Activated T-cell treated with anti-CD3 and anti-CD28 coated beads, Interleukin-2, amount 50 U/mL, for 24 hours (primary cell): ENCODE data around the gene LCN2.
"Not testable (repeated sequence)": the region's sequence is repeated elsewhere in the genome, so short reads cannot be mapped to it uniquely, and the experiment has no call there.

Experiments
- DNase-seq: peaks from one replicate; pipeline ENCODE4 v3.0.0-alpha.2; 2020
- H3K27ac Mint-ChIP-seq: 2 replicates; pipeline ENCODE4 v1.8.0; 2020; ENCODE audit warnings: mild to moderate bottlenecking, mixed read lengths
- H3K27me3 Mint-ChIP-seq: 2 replicates; pipeline ENCODE4 v1.8.0; 2020; ENCODE audit warnings: mixed read lengths
- H3K36me3 Mint-ChIP-seq: 2 replicates; pipeline ENCODE4 v1.8.0; 2020; ENCODE audit warnings: low read depth, mixed read lengths
- H3K4me1 Mint-ChIP-seq: 2 replicates; pipeline ENCODE4 v1.8.0; 2020; ENCODE audit warnings: low read depth, mixed read lengths
- H3K4me3 Mint-ChIP-seq: 2 replicates; pipeline ENCODE4 v1.8.0; 2020; ENCODE audit warnings: mild to moderate bottlenecking, moderate library complexity, mixed read lengths
- H3K9me3 Mint-ChIP-seq: 2 replicates; pipeline ENCODE4 v1.8.0; 2020; ENCODE audit warnings: mixed read lengths

The LCN2 gene

DNA sequence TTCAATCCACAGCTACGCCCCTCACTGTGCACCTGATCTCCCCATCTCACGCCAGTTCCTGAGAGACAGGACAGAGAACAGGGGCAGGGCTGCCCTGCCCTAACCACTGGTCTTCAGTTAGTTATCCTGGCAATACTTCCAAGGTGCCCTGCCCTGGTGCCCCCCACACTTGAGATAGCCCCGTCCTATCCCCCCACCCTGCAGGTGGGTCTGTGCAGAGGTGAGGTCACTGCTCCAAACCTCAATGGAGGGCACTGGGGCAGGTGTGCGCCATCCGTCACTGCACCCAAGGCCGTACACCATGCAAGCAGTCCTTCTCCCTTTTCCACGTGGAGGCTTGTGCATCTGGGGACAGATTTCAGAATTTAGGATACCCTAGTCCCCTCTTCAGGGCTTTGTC lies 18.6 kb upstream of the LCN2 start:
- peaks cover 20% of the 10 kb centered on the region for H3K4me1 Mint-ChIP-seq
- H3K27ac Mint-ChIP-seq, H3K4me3 Mint-ChIP-seq, DNase-seq, H3K27me3 Mint-ChIP-seq, H3K9me3 Mint-ChIP-seq: not testable (repeated sequence)
- H3K36me3 Mint-ChIP-seq, result peaks cover 14% of the 10 kb centered on the region

DNA sequence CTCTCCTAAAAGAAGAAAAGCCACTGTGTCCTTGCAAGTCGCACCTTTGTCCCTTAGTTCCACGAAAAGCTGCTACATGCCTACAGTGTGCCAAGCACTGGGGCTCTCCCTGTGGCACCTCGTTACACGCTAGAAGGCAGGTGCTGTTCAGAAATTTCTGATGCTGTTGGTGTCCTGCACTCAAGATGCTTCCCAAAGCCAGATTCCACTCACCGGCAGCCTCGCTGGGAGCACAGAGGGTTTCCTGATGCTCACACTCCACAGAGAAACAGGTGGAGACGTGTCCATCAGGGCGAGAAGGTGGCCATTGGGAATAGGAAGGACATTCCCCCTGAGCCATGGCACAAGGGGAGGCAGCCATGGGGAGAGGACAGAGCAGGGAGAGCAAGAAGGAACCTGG lies 17.9 kb upstream of the LCN2 start:
- H3K36me3 Mint-ChIP-seq, H3K27me3 Mint-ChIP-seq, H3K9me3 Mint-ChIP-seq, H3K4me3 Mint-ChIP-seq, H3K27ac Mint-ChIP-seq, DNase-seq: not testable (repeated sequence)
- peaks cover 17% of the 10 kb centered on the region for H3K4me1 Mint-ChIP-seq

DNA sequence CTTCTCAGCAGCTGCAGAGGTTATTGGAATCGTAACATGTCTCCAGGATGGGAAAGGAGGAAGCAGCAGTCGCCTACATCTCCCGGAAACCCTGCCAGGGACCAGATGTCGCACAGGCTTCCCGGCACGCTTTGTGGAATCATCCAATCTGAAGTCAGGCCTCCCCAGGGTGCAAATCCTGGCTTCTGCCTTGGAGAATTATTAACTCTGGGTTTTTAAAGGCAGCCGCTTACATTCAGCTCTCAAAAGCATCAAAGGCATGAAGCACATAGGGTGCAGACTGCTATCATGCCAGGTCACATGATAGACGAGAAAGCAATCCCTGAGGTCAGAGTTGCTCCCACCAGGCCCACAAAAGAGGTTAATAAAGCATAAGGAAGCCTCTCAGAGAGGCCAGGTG lies 17.1 kb upstream of the LCN2 start:
- H3K27ac Mint-ChIP-seq, H3K36me3 Mint-ChIP-seq, H3K4me3 Mint-ChIP-seq, H3K9me3 Mint-ChIP-seq, H3K27me3 Mint-ChIP-seq, DNase-seq: not testable (repeated sequence)
- H3K4me1 Mint-ChIP-seq, result peaks cover 15% of the 10 kb centered on the region

DNA sequence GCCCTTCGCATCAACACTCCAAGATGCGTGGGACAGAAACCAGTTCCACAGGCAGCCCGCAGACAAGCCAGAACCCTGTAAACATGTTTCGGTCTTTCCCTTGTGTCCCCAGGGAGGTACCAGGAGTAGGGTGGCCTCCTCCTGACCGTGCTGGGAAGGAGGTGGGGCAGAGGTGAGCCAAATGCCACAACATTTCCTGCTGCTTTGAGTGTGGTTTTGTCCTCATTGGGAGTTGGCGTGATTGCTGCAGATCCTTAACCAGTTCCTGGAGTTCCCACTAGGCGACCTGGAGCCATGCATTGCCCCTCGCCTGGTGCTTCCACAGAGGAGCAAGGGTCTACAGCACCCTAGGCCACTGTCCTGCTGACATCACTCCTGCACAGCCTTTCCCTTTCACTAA lies 13.7 kb upstream of the LCN2 start:
- not testable (repeated sequence) for DNase-seq, H3K27me3 Mint-ChIP-seq

DNA sequence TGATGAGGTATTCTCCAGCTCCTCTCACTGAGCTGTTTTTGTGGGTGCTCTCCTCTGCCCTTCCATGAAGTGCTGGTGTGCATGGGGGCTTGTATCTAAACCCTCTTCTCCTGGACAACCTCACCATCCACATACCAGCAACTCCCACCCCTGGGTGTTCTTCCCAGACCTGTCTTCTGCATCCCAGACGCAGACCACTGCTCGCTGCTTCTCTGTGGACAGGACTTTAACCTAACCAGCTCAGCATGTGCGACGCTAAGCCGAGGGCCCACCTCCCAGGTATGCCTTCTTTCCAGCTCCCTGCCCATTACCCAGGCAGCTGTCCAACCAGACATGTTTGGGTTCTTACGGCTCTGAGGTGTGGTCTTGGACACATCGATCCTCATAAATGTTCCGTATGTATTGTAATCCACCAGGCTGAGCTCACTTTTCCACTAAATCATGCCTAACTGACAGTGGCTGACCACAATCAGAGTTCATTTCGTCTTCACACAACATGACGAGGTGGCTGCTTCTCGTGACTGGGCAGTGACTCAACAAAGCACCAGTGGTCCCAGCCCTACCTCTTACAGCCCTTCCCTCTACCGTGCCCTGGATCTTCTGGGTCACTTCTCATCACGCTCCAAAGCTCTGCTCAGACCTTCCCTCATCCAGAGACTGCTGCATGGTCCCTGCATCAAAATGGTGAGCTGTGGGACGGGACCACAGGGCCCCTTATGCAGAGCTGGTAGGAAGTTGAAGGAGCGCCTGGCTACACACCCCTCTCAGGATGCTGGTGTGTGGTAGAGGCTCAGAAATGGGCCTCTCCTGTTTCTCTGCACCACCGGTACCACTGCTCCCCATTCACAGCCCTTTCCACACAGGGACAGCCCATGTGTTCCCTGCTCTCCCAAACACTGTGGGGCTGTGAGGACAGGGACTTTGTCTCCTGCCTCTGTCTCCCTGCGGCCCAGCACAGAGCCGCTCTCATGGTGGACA lies 12.1 kb upstream of the LCN2 start:
- Mint-ChIP-seq H3K4me1 (peaks cover 6% of the 10 kb centered on the region), H3K36me3 (no peaks in the 10 kb centered on the region), H3K9me3 (no peaks in the 10 kb centered on the region), H3K27me3 (peaks cover 4% of the 10 kb centered on the region), H3K4me3 (no peak overlapping the region), H3K27ac (no peak overlapping the region)
- no peak for DNase-seq

More for the DNA sequence above, 13.7 kb upstream of the LCN2 start:
- not testable (repeated sequence) for H3K36me3 Mint-ChIP-seq, H3K4me3 Mint-ChIP-seq, H3K9me3 Mint-ChIP-seq, H3K4me1 Mint-ChIP-seq, H3K27ac Mint-ChIP-seq

DNA sequence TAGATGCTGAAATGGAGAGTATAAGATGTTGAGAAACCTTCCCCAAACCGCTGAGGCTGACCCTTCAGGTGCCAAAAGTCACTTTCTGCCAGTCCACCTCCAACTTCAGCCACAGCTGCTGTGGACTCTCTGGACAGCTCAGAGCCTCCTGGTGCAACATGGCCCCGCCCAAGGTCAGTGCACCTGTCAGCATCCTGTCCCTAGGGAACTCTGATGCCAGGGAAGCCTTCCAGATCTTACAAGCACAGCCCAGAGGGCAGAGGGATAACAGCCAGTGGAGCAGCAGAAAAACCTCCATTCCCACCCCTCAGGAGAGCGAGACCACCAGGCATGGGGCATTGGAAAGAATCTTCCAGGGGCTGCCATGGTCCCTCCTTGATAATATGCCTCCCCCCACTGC lies 11.3 kb upstream of the LCN2 start:
- no peaks in the 10 kb centered on the region for H3K9me3 Mint-ChIP-seq
- no peaks in the 10 kb centered on the region for H3K36me3 Mint-ChIP-seq

DNA sequence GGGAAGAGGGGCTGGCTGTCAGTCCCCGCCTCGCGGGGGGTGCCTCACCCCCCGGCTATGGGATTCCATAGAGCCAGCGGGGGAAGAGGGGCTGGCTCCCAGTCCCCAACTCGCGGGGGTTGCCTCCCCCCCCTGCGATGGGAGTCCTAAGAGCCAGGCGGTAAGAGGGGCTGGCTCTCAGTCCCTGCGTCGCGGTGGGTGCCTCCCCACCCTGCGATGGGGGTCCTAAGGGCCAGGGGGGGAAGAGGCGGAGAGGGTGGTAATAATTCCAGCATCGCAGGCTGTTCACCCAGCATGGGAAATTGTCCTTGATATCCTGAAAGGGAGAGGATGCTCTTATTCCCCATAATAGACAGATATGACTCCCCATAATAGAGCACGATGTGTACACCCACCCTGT lies 9.6 kb upstream of the LCN2 start:
- no peak for DNase-seq
- H3K4me1 Mint-ChIP-seq, result peaks cover 14% of the 10 kb centered on the region
- no peak overlapping the region for H3K4me3 Mint-ChIP-seq
- no peaks in the 10 kb centered on the region for H3K27me3 Mint-ChIP-seq
- no peaks in the 10 kb centered on the region for H3K36me3 Mint-ChIP-seq
- no peak overlapping the region for H3K27ac Mint-ChIP-seq
- H3K9me3 Mint-ChIP-seq, result no peaks in the 10 kb centered on the region

More for the DNA sequence above, 11.3 kb upstream of the LCN2 start:
- H3K4me3 Mint-ChIP-seq, result no peak overlapping the region
- H3K27me3 Mint-ChIP-seq, result no peaks in the 10 kb centered on the region
- no peak overlapping the region for H3K27ac Mint-ChIP-seq
- DNase-seq, result no peak
- H3K4me1 Mint-ChIP-seq, result peaks cover 12% of the 10 kb centered on the region

DNA sequence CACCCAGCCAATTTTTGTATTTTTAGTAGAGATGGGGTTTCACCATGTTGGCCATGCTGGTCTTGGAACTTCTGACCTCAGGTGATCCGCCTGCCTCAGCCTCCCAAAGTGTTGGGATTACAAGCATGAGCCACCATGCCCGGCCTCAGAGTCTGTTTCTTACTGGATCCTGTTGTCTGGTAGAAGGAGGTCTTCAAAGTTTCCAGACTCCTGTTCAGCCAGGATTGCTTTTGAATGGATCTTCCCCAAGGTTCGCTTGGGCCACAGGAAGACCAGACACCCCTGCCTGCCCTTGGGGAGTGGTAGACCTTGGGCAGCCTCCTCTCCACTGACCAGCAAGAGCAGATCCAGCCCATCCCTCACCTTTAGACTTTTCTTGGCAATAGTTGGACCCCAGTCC lies 7.6 kb upstream of the LCN2 start:
- H3K27me3 Mint-ChIP-seq, result no peaks in the 10 kb centered on the region
- H3K9me3 Mint-ChIP-seq, result no peaks in the 10 kb centered on the region
- no peak overlapping the region for H3K27ac Mint-ChIP-seq
- H3K4me3 Mint-ChIP-seq, result no peak overlapping the region
- no peaks in the 10 kb centered on the region for H3K36me3 Mint-ChIP-seq
- peaks cover 10% of the 10 kb centered on the region for H3K4me1 Mint-ChIP-seq
- no peak for DNase-seq

DNA sequence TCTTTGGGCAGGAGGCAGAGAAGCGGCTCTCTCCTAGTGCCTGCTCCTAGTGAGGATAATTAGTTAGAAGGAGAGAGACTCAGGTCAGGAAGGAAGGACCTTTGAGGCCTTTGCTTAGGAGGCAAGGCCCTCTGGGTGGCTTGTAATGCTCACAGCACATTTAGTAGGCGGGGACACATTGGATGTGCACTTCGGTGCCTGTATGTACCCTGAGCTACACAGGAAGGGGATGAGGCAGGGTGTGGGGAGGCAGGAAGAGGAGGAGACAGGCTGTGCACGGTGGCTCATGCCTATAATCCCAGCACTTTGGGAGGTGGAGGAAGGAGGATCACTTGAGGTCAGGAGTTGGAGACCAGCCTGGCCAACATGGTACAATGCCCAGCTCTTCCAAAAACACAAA lies 7.2 kb upstream of the LCN2 start:
- H3K27ac Mint-ChIP-seq, result peak overlapping the region; percentile 34
- H3K4me3 Mint-ChIP-seq, result no peak overlapping the region
- no peaks in the 10 kb centered on the region for H3K9me3 Mint-ChIP-seq
- no peaks in the 10 kb centered on the region for H3K36me3 Mint-ChIP-seq
- no peak for DNase-seq
- H3K27me3 Mint-ChIP-seq, result no peaks in the 10 kb centered on the region
- peaks cover 10% of the 10 kb centered on the region for H3K4me1 Mint-ChIP-seq

DNA sequence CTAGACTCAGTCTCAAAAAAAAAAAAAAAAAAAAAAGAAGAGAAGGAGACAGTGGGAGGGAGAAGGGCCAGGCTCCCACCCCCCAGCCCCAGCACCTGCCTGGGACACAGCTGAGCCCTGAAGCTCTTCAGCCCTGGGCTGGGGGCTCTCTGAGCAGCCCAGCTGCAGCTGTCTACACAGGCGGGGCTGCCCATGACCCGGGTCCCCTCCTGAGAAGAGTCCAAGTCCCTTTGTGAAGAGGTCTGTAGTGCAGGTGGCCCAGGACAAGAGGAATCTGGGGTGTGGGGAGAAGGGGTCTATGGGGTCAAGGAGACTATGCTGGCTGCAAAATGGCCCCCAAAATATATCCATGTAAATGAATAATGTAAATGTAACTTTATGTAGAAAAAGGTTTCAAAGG lies 6.7 kb upstream of the LCN2 start:
- no peak for DNase-seq
- peaks cover 10% of the 10 kb centered on the region for H3K4me1 Mint-ChIP-seq
- no peaks in the 10 kb centered on the region for H3K9me3 Mint-ChIP-seq
- H3K27me3 Mint-ChIP-seq, result no peaks in the 10 kb centered on the region
- no peak overlapping the region for H3K27ac Mint-ChIP-seq
- no peaks in the 10 kb centered on the region for H3K36me3 Mint-ChIP-seq
- H3K4me3 Mint-ChIP-seq, result no peak overlapping the region

DNA sequence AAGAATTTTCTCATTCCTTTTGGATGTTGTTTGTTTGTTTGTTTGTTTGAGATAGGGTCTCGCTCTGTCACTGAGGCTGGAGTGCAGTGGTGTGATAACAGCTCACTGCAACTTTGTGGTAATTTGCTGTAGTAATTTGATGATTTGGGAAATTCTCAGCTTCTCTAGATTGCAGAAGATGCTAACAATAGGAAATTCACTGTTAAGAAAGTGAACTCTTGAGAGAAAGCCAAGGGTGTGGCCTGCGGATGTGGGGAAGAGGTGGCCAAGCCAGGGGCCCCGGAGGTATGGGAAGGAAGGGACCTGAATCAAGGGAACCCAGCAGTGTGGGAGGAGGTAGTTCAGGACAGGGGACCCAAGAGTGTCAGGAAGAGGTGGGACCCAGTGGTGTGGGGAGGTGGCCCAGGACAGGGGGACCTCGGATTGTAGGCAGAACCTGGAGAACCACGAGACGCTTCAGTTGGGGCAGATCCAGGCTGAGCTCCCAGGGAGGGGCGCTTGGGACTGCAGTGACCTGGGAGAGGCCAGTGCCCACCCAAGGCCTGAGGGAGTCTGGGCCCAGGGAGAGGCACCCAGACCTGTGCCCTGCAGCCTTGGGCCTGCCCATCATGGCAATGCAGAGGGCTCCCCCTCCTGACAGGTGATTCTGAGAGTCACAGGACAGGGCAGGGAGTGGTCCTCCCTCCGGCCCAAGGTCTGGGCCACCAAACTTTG lies 5.6 kb upstream of the LCN2 start:
- H3K4me1 Mint-ChIP-seq, result peaks cover 10% of the 10 kb centered on the region
- no peaks in the 10 kb centered on the region for H3K36me3 Mint-ChIP-seq
- H3K9me3 Mint-ChIP-seq, result no peaks in the 10 kb centered on the region
- DNase-seq, result no peak
- no peaks in the 10 kb centered on the region for H3K27me3 Mint-ChIP-seq
- no peak overlapping the region for H3K27ac Mint-ChIP-seq
- no peak overlapping the region for H3K4me3 Mint-ChIP-seq

DNA sequence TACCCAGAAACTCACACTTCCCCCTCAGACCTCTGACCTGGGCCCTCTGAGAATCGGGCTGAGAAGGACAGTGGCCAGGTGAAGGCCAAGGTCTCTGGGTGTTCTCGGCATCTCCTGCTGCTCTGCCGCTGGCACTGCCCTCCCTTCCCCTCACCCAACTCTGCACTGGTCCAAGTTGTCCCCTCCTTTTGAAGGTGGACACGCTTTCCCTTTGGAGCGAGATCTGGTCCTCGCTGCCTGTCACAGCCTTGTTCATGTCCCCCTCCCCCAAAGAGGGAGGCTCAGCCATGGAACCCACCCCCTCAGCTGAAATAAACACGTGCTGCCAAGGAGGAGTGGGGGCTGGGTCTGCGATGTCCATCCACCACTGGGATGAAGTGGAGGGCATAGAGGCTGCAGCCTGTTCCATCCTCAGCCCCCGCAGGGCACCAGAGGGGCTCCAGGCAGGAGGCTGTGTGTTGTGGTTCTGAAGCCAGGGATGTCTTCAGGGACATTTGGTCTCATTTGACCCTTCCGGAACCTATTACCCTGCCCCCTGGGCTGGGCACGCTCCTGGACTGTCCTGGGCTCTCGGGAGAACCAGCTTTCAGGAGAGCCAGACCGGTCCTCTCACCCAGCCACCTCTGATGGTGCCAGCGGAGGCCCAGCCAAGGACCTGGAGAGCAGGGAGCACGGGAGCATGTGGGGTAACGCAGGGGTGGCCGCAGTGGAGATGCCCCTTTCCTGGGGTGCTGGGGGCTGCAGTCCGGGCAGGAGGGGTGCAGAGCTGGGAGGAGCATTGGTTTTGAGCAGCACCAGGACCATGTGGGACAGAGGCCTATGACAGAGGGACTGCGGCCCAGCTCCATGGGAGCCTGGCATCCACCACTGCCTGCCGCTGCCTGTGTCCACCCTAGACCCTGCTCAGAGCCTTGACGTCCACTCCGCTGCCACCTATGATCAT lies 4.7 kb upstream of the LCN2 start:
- Mint-ChIP-seq H3K36me3 (no peaks in the 10 kb centered on the region), H3K9me3 (no peaks in the 10 kb centered on the region), H3K4me1 (peaks cover 10% of the 10 kb centered on the region), H3K27ac (no peak overlapping the region), H3K4me3 (no peak overlapping the region), H3K27me3 (no peaks in the 10 kb centered on the region)
- DNase-seq, result no peak

DNA sequence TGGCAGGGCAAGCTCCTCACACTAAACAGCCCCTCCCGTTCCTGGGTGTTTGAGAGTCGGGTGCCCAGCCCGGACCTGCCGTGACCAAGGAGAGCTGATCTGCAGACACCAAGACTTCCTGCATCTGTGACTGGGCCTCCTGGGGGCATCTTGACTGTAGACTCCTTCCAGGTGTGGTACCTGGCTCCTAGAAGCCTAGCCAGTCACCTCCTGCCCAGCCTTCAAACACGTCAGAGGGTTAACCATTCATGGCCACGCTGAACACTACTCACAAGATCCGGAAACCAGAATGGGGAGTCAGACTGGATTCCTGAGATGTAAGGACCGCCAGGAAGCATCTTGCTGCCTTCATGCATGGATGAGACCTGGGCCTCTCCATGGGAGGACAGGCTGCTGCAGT lies 3.7 kb upstream of the LCN2 start:
- H3K36me3 Mint-ChIP-seq, result no peaks in the 10 kb centered on the region
- DNase-seq, result no peak
- no peak overlapping the region for H3K4me3 Mint-ChIP-seq
- peaks cover 10% of the 10 kb centered on the region for H3K4me1 Mint-ChIP-seq
- no peak overlapping the region for H3K27ac Mint-ChIP-seq
- H3K27me3 Mint-ChIP-seq, result no peaks in the 10 kb centered on the region
- H3K9me3 Mint-ChIP-seq, result no peaks in the 10 kb centered on the region

DNA sequence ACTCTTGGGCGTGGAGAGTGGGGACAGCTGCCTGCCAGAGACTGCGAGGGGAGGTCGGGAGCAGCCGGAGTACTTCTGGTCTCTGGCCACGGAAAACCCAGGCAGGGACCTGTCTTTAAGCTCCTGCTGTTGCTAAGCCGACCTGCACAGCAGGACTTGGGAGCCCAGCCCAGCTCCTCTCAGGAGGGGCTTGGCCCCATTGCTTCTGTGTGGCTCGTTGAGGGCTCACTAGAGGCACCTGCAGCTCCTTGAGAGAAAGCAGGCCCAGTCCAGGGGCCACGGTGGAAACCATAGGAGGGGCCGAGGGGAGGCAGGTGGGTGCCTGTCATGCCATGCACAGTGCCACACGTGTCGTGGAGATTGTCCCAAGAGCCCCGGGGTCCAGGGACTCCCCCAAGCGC lies 3.3 kb upstream of the LCN2 start:
- H3K4me1 Mint-ChIP-seq, result peaks cover 10% of the 10 kb centered on the region
- no peak overlapping the region for H3K27ac Mint-ChIP-seq
- no peaks in the 10 kb centered on the region for H3K27me3 Mint-ChIP-seq
- H3K36me3 Mint-ChIP-seq, result no peaks in the 10 kb centered on the region
- no peaks in the 10 kb centered on the region for H3K9me3 Mint-ChIP-seq
- DNase-seq, result no peak
- H3K4me3 Mint-ChIP-seq, result no peak overlapping the region
